ENCODE measurements around the gene TMEM178B. TPM values are rescaled to one million over a fixed set of nuclear protein-coding genes. Genes with fewer than 3 reads are reported as not detected.
"Not testable (repeated sequence)": the region's sequence is repeated elsewhere in the genome, so short reads cannot be mapped to it uniquely, and the experiment has no call there.

The TMEM178B gene
- polyA plus RNA-seq, 1 of the 3 experiments (the other 2 are of a cell fraction) = 0.20 TPM

DNA sequence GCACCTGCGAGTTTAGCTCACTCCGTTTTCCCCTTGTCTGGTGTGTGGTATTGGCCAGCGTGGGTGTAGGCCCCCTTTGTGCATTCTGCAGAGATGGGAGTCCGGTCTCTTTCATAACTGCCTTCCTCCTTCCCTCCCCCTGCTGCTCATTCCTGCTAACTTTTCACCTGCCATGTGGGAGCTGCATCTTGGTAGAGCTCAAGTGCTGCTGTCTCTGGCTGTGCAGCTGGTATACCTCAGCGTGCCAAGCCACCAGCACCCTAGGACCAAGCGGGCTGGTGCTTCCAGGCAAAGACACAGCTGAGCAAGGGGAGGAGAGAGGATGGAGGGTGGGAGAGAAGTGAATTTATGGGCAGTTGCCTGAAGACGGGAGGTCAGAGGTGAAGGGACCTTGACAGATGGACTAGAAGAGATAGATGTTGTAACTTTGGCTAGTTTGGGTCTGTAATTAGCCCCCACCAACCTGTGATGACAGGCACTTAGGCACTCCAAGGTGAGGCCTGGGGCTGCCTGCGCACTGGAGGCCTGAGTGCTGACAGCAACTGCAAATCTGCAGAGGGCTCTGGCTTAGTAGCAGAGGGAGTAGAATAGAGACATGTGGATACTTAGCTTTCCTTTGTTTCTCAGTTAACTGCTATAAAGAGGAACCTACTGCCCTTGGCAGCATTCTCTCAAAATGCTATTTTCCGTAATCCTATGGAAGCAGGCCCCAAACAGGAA is 328.6 kb downstream of the TMEM178B start:
- no peak overlapping the region for H2AFZ ChIP-seq (ENCODE audit: low read depth)
- H3K27me3 ChIP-seq (ENCODE audit: insufficient read depth) = no peaks in the 10 kb centered on the region
- CTCF ChIA-PET = interaction anchor here (0.8 kb wide), 1 partner anchor 131 kb away, joined by 4 read pairs; no protein-coding TSS in a partner anchor
- peaks cover 0 to 2% of the 10 kb centered on the region in 2 experiments; a peak in 1 of 4 replicates for H3K4me1 ChIP-seq (ENCODE audit: control insufficient read depth in 1 of 2, insufficient read depth in 2 of 2, low read depth in 1 of 2, low read length in 1 of 2)
- H3K4me3 ChIP-seq (ENCODE audit: low read depth in 2 of 2, low read length in 1 of 2) = no peak overlapping the region
- no peak overlapping the region for H3K27ac ChIP-seq (ENCODE audit: low read depth in 2 of 2, low read length in 1 of 2)
- H3K9me3 ChIP-seq = no peaks in the 10 kb centered on the region
- POLR2A ChIA-PET = no interaction called here
- H3K4me2 ChIP-seq = no peak overlapping the region
- H3K9me2 ChIP-seq = no peaks in the 10 kb centered on the region
- TF ChIP-seq EZH2phosphoT487 (IDR thresholded peaks at IDR 0.05; ENCODE audit: borderline replicate concordance, low read depth) (no peak), GATA2 (CRISPR knock-in tag; IDR thresholded peaks at IDR 0.05) (no peak), ELF1 (IDR thresholded peaks at IDR 0.05) (no peak)
- TF ChIP-seq, protein P1, sequence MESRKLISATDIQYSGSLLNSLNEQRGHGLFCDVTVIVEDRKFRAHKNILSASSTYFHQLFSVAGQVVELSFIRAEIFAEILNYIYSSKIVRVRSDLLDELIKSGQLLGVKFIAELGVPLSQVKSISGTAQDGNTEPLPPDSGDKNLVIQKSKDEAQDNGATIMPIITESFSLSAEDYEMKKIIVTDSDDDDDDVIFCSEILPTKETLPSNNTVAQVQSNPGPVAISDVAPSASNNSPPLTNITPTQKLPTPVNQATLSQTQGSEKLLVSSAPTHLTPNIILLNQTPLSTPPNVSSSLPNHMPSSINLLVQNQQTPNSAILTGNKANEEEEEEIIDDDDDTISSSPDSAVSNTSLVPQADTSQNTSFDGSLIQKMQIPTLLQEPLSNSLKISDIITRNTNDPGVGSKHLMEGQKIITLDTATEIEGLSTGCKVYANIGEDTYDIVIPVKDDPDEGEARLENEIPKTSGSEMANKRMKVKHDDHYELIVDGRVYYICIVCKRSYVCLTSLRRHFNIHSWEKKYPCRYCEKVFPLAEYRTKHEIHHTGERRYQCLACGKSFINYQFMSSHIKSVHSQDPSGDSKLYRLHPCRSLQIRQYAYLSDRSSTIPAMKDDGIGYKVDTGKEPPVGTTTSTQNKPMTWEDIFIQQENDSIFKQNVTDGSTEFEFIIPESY (IDR thresholded peaks at IDR 0.05; ENCODE audit: borderline replicate concordance, low read depth) = no peak
- no peaks in the 10 kb centered on the region for H3F3A ChIP-seq (replicated peaks; ENCODE audit: insufficient read depth)
- 31% methylated on average over 9 of the region's 9 CpGs for WGBS (ENCODE audit: low lambda C conversion rate)
- H3K79me2 ChIP-seq (ENCODE audit: insufficient read depth) = no peaks in the 10 kb centered on the region
- no peak for DNase-seq
- H3K9ac ChIP-seq = no peak overlapping the region
- no peaks in the 10 kb centered on the region for H3K36me3 ChIP-seq (replicated peaks in 1 of 2; ENCODE audit: control insufficient read depth in 1 of 2, insufficient read depth in 2 of 2, low read length in 1 of 2)
- no peaks in the 10 kb centered on the region for H4K20me1 ChIP-seq (ENCODE audit: insufficient read depth)

DNA sequence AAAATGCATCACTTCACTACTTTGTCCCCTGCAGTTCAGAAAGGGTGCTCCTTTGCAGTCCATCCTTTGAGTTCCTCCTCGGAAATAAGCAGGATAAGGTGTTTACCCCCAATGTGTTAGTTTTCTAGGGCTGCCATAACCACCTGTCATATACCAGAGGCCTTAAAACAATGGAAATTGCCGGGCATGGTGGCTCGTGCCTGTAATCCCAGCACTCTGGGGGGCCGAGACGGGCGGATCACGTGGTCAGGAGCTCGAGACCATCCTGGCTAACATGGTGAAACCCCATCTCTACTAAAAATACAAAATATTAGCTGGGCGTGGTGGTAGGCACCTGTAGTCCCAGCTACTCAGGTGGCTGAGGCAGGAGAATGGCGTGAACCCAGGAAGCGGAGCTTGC is 330.0 kb downstream of the TMEM178B start:
- POLR2A ChIA-PET; H3K36me3 ChIP-seq (replicated peaks in 1 of 2; ENCODE audit: control insufficient read depth in 1 of 2, insufficient read depth in 2 of 2, low read length in 1 of 2); H3K9ac ChIP-seq; H3K27ac ChIP-seq (ENCODE audit: low read depth in 2 of 2, low read length in 1 of 2); H3K79me2 ChIP-seq (ENCODE audit: insufficient read depth); H3F3A ChIP-seq (replicated peaks; ENCODE audit: insufficient read depth); DNase-seq; H3K4me1 ChIP-seq (ENCODE audit: control insufficient read depth in 1 of 2, insufficient read depth in 2 of 2, low read depth in 1 of 2, low read length in 1 of 2); H3K9me2 ChIP-seq; H3K9me3 ChIP-seq; H4K20me1 ChIP-seq (ENCODE audit: insufficient read depth); CTCF ChIA-PET; H2AFZ ChIP-seq (ENCODE audit: low read depth); H3K27me3 ChIP-seq (ENCODE audit: insufficient read depth); H3K4me2 ChIP-seq; H3K4me3 ChIP-seq (ENCODE audit: low read depth in 2 of 2, low read length in 1 of 2): not testable (repeated sequence)
- 28% methylated on average over 11 of the region's 11 CpGs for WGBS (ENCODE audit: low lambda C conversion rate)

- Histone ChIP-seq H3K4me3 (ENCODE audit: low read depth in 2 of 2, low read length in 1 of 2) (no peak overlapping the region), H3K4me1 (ENCODE audit: control insufficient read depth in 1 of 2, insufficient read depth in 2 of 2, low read depth in 1 of 2, low read length in 1 of 2) (peaks cover 0 to 16% of the 10 kb centered on the region in 2 experiments; a peak in 2 of 4 replicates), H3K79me2 (ENCODE audit: insufficient read depth) (no peaks in the 10 kb centered on the region), H3K27ac (ENCODE audit: low read depth in 2 of 2, low read length in 1 of 2) (no peak overlapping the region), H3K36me3 (replicated peaks in 1 of 2; ENCODE audit: control insufficient read depth in 1 of 2, insufficient read depth in 2 of 2, low read length in 1 of 2) (no peaks in the 10 kb centered on the region), H3K4me2 (no peak overlapping the region), H2AFZ (ENCODE audit: low read depth) (no peak overlapping the region), H3K9ac (no peak overlapping the region), H3K27me3 (ENCODE audit: insufficient read depth) (no peaks in the 10 kb centered on the region), H3F3A (replicated peaks; ENCODE audit: insufficient read depth) (no peaks in the 10 kb centered on the region), H4K20me1 (ENCODE audit: insufficient read depth) (no peaks in the 10 kb centered on the region), H3K9me3 (no peaks in the 10 kb centered on the region; the same call in 1 of the 2 replicates), H3K9me2 (no peaks in the 10 kb centered on the region)
- ChIA-PET POLR2A (interaction anchor here (0.5 kb wide), 1 partner anchor 1255 kb away, joined by 5 read pairs; no protein-coding TSS in a partner anchor), CTCF (interaction anchor here (1.3 kb wide), 1 partner anchor 13 kb away, joined by 3 read pairs; no protein-coding TSS in a partner anchor)
- no peak for DNase-seq
- TF ChIP-seq GABPA (IDR thresholded peaks at IDR 0.05; ENCODE audit: low read depth) = no peak
- no peak for TF ChIP-seq FOXM1 (IDR thresholded peaks at IDR 0.05; ENCODE audit: low read depth)
- no peak for TF ChIP-seq RAD21 (IDR thresholded peaks at IDR 0.05; ENCODE audit: low read length)
- TF ChIP-seq, protein P1 (IDR thresholded peaks at IDR 0.05; ENCODE audit: borderline replicate concordance, low read depth) = no peak
- no peak for TF ChIP-seq PBX3 (IDR thresholded peaks at IDR 0.05)
- no peak for TF ChIP-seq SMC3 (IDR thresholded peaks at IDR 0.05; ENCODE audit: low read depth, low read length)
- TF ChIP-seq MEF2A (IDR thresholded peaks at IDR 0.05; ENCODE audit: borderline replicate concordance, low read depth) = no peak
- TF ChIP-seq REST (IDR thresholded peaks at IDR 0.05; ENCODE audit: low read depth, low read length) = no peak
- TF ChIP-seq JUND (IDR thresholded peaks at IDR 0.05) = no peak
These were observed 332.5 kb downstream of the TMEM178B start for GRCh38 chr7:141406347-141406746.

All from SK-N-SH (cell line).